Right cardiac atrium (tissue), 5 donors: ENCODE data around the gene MYCT1. TPM values are rescaled to one million over a fixed set of nuclear protein-coding genes. Genes with fewer than 3 reads are reported as not detected.
A peak's percentile ranks its signal among the peaks of the same experiment; 100 is the strongest.

ENCODE experiments used
- ATAC-seq, 2 donors: fragments of 200-7000 bp; cut with Tn5 transposase; one replicate each; pipeline versions ENCODE4 v1.8.0 to v1.9.1; 2020; ENCODE audit warnings: moderate library complexity in 2 of 2, mild to moderate bottlenecking in 1 of 2
- DNase-seq, 3 donors: peaks; one replicate each; pipeline ENCODE4 v3.0.0-alpha.2; 2020
- H3K27ac ChIP-seq: one replicate; pipeline ENCODE4 v1.5.1; 2013; ENCODE audit warnings: mild to moderate bottlenecking, low read length, control low read depth, moderate library complexity
- H3K27me3 ChIP-seq: one replicate; pipeline ENCODE4 v1.6.1; 2013; ENCODE audit not compliant: control insufficient read depth, insufficient read depth
- H3K4me1 ChIP-seq: one replicate; pipeline ENCODE4 v1.6.1; 2013; ENCODE audit warnings: low read length; ENCODE audit not compliant: control insufficient read depth, insufficient read depth
- H3K4me3 ChIP-seq: one replicate; pipeline ENCODE4 v1.5.1; 2013; ENCODE audit warnings: low read length, control low read depth
- H3K9me3 ChIP-seq: one replicate; pipeline ENCODE4 v1.6.1; 2013; ENCODE audit warnings: low read length; ENCODE audit not compliant: control insufficient read depth
- WGBS: extraction: QIAGEN DNeasy Blood & Tissue Kit; methylation state at CpG from one replicate; pipeline ENCODE4 v1.1.7; 2013; 5-methylcytosine and 5-hydroxymethylcytosine counted together
- intact Hi-C, 4 donors: fragments of 100-400 bp; cut with DNase I; formaldehyde crosslinking; loops; one replicate each; pipeline versions ENCODE4 v1.11.0 to v1.14.0; 2022 to 2023
- polyA plus RNA-seq: library from polyadenylated mRNA; stranded (reverse); fragments of 200-250 nt; gene quantifications from one replicate; pipeline ENCODE4 v1.2.3, GENCODE V29; 2013
- total RNA-seq, 4 donors: library from RNA; stranded (reverse); fragmentation: NEBNext Ultra II Directional; extraction: Animal tissue kit (Norgen Biotek cat#: 25700); gene quantifications; one replicate each; pipeline ENCODE4 v1.2.1, GENCODE V29; 2021
- donor health status: healthy with polysubstance abuse.
- donor health status: DM: no; HTN: yes; CAD: no.
- donor health status: DM: no; HTN: no; CAD: no.
- donor health status: DM: no; HTN: yes; CAD: no; lungs with severe emphysema.
- donor health status: DM: yes; HTN: yes; CAD: no.

Gene MYCT1
- total and polyA plus RNA-seq, 5 donors = 7.0 to 13.6 (median 10.9) TPM

GRCh38 chr6:152721956-152722355, 24.3 kb downstream of the MYCT1 start:
- Histone ChIP-seq H3K27me3 (no peaks in the 10 kb centered on the region), H3K27ac (no peak overlapping the region), H3K9me3 (no peaks in the 10 kb centered on the region), H3K4me1 (no peaks in the 10 kb centered on the region), H3K4me3 (no peak overlapping the region)
- intact Hi-C loops = no loop called here
- DNase-seq = no peak
- 73% methylated on average over 4 of the region's 4 CpGs for WGBS
- no peak for ATAC-seq

DNA sequence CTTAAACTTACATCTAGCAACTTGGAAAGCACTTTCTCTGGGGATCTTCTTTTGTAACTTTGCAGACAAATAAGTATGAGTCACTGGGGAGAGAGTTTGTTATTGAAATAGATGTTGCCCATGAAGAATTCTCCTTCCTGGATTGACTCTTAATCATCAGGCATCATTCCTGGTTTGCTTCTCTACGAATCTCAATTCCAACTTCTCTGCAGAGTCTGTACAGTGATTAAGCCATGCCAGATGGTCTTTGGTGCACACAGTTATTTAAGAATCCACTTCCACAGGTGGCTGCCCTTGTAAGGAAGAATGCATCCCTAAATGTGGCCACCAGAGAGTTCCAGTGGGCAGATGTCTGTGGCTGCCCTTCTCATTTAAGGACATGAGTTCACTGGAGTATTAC, 25.7 kb downstream of the MYCT1 start:
- no peak for DNase-seq
- intact Hi-C loops = no loop called here
- Histone ChIP-seq H3K4me3 (no peak overlapping the region), H3K9me3 (no peaks in the 10 kb centered on the region), H3K27ac (no peak overlapping the region), H3K4me1 (no peaks in the 10 kb centered on the region), H3K27me3 (no peaks in the 10 kb centered on the region)
- ATAC-seq = no peak
- WGBS = 57% methylated on average over 1 of the region's 1 CpG

DNA sequence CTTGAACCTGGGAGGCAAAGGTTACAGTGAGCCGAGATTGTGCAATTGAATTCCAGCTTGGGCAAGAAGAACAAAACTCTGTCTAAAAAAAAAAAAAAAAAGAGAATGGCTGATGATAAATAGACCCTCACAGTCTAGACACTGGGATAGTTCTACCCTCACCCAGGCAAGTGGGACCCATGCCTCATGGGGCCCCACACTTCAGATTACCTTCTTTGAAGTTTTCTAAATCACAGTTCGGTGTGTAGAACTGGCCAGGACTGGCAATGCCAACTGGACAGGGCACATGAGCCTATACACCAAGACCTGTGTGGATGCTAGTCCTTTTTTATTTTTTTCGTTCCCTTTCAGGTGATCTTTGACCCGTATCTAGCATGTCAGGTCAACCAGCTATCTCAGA, 28.6 kb downstream of the MYCT1 start:
- H3K4me3 ChIP-seq = no peak overlapping the region
- ATAC-seq (no peak), DNase-seq (no peak)
- WGBS = 61% methylated on average over 4 of the region's 4 CpGs
- no peak overlapping the region for H3K27ac ChIP-seq
- H3K9me3 ChIP-seq = no peaks in the 10 kb centered on the region
- intact Hi-C loops = no loop called here
- no peaks in the 10 kb centered on the region for H3K27me3 ChIP-seq
- H3K4me1 ChIP-seq = no peaks in the 10 kb centered on the region

- no peak for ATAC-seq
- 91% methylated on average over 3 of the region's 3 CpGs for WGBS
- H3K27me3 ChIP-seq = no peaks in the 10 kb centered on the region
- no peak overlapping the region for H3K4me3 ChIP-seq
- no peaks in the 10 kb centered on the region for H3K4me1 ChIP-seq
- H3K27ac ChIP-seq = no peak overlapping the region
- intact Hi-C loops = no loop called here
- no peaks in the 10 kb centered on the region for H3K9me3 ChIP-seq
- peak in 1 of 3 donors; percentile 37 for DNase-seq
These were observed 29.8 kb downstream of the MYCT1 start for GRCh38 chr6:152727507-152727906.

DNA sequence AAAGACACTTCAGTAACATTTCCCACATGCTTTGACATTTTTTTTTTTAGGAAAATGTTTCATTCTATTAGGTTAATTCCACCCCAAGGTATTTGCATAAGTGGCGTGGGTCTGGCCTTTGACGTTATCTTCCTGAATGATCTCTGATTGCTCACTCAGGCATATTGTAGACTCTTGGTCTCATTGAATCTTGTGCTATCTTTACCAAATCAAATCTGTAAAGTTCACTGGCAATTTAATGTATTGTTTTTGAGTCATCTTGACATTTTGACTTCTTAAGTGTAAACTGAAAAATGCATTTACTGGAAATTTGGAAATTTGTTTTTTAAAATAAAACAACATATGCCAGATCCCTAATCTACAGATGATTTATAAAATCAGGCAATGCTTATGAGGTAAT, 36.9 kb downstream of the MYCT1 start:
- WGBS = 89% methylated on average over 2 of the region's 2 CpGs
- Histone ChIP-seq H3K4me1 (no peaks in the 10 kb centered on the region), H3K4me3 (no peak overlapping the region), H3K27me3 (no peaks in the 10 kb centered on the region), H3K27ac (no peak overlapping the region), H3K9me3 (no peaks in the 10 kb centered on the region)
- intact Hi-C loops = no loop called here
- ATAC-seq (no peak), DNase-seq (no peak)

GRCh38 chr6:152736687-152737273, 39.1 kb downstream of the MYCT1 start:
- no peak for DNase-seq
- WGBS = 68% methylated on average over 2 of the region's 2 CpGs
- no peaks in the 10 kb centered on the region for H3K27me3 ChIP-seq
- no peaks in the 10 kb centered on the region for H3K4me1 ChIP-seq
- no peaks in the 10 kb centered on the region for H3K9me3 ChIP-seq
- no peak for ATAC-seq
- H3K27ac ChIP-seq = no peak overlapping the region
- intact Hi-C loops = no loop called here
- no peak overlapping the region for H3K4me3 ChIP-seq

DNA sequence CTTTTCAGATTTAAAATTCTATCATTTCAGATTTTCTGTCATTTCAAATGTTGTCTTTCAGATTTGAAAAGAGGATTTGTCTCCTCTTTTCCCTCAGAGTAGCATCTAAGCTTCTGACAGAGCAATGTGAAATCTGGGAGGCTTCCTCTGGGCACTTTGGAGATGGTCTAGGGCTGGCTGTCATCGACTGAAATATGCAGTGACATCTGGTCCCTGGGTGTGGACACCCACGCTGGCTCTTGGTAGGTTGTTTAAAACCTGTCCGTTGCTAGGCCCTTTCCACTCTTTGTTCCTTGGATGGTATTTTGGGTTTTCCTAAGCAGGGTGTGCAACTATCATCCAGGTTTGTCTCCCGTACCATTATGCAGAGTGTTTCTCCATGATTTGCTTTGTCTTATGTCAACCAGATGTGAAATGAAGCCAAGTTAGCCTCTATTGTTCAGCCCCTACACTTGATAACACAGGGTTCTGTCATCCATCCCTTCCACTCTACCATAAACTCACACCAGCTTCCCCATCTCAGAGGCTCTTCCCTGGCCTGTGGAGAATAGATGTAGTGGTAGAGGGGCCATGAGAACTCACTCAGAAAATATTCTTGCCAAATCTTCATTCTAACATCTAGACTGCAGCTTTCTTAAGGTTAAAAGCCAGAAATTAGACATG, 47.9 kb downstream of the MYCT1 start:
- no peak overlapping the region for H3K27ac ChIP-seq
- intact Hi-C loops = no loop called here
- no peak for ATAC-seq
- H3K9me3 ChIP-seq = no peaks in the 10 kb centered on the region
- H3K4me1 ChIP-seq = no peaks in the 10 kb centered on the region
- no peaks in the 10 kb centered on the region for H3K27me3 ChIP-seq
- DNase-seq = no peak
- H3K4me3 ChIP-seq = no peak overlapping the region
- WGBS = 67% methylated on average over 4 of the region's 4 CpGs

DNA sequence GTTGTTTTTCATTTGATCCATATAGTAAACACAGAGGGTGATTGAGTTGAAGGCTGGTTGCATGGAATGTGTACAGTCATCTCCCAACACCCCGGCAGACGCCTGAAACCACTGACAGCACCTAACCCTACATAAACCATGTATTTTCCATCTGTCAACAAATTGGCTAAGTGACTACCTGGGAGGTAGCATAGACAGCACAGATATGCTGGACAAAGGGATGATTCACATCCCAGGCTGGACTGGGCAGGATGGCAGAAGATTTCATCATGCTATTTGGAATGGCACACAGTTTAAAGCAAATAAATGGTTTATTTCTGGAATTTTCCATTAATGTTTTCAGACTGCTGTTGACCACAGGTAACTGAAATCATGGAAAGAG, 48.5 kb downstream of the MYCT1 start:
- DNase-seq (no peak), ATAC-seq (no peak)
- Histone ChIP-seq H3K27ac (no peak overlapping the region), H3K4me3 (no peak overlapping the region), H3K9me3 (no peaks in the 10 kb centered on the region), H3K27me3 (no peaks in the 10 kb centered on the region), H3K4me1 (no peaks in the 10 kb centered on the region)
- intact Hi-C loops = no loop called here
- WGBS = 62% methylated on average over 2 of the region's 2 CpGs

- H3K4me1 ChIP-seq = no peaks in the 10 kb centered on the region
- no peaks in the 10 kb centered on the region for H3K9me3 ChIP-seq
- no peak for DNase-seq
- H3K27ac ChIP-seq = no peak overlapping the region
- intact Hi-C loops = no loop called here
- no peak overlapping the region for H3K4me3 ChIP-seq
- no peak for ATAC-seq
- no peaks in the 10 kb centered on the region for H3K27me3 ChIP-seq
- 45% methylated on average over 1 of the region's 1 CpG for WGBS
These were observed 51.1 kb downstream of the MYCT1 start for GRCh38 chr6:152748843-152749242.

DNA sequence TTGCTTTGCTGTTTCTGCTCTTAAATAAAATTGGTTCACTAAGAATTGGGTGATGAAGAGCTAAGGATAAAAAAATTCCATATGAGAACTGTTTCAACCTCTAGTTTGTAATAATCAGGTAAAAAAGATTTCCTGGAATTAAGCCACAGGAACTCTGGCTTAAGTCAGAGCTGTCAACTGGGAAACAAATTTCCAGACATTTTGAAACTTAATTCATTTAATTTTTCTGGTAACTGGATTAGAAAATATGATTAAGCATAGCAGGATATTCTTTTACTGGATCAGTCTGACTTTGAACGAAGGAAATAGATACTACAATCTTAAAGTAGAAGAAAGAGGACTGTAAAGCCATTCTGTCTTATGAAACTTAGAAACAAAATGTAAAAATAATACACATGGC, 51.6 kb downstream of the MYCT1 start:
- DNase-seq = no peak

DNA sequence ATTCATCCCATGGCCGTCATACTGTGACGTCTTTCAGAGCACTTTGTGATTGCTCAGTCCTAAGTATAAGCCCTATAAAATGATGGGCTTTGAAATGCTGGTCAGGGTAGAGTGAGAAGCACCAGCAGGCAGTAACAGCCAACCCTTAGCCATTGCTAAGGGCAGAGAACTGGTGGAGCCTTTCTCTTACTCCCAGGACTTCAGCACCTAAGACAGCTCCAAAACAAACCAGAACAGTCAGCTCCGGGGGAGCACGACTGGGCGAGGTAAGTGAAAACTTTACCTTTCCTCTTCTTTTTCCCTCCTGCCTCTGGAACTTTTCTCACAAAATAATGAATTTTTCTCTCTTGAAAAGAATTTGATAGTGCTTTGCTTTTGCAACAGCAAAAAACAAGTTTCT, 53.0 kb downstream of the MYCT1 start, which contains the start of gene VIP:
Gene VIP, plus strand, starts transcription at position 104 of the 400 bp plus-strand sequence. CDS start 1,381 bp downstream, outside the sequence.
- intact Hi-C loops = no loop called here
- Histone ChIP-seq H3K4me3 (no peak within 1 kb of the TSS), H3K4me1 (no peaks in the 10 kb centered on the region), H3K27ac (no peak within 1 kb of the TSS), H3K9me3 (no peaks in the 10 kb centered on the region), H3K27me3 (no peaks in the 10 kb centered on the region)
- DNase-seq (no peak), ATAC-seq (no peak)
- 14% methylated on average over 5 of the region's 5 CpGs for WGBS

More for the DNA sequence above, 51.6 kb downstream of the MYCT1 start:
- Histone ChIP-seq H3K27ac (no peak overlapping the region), H3K4me1 (no peaks in the 10 kb centered on the region), H3K9me3 (no peaks in the 10 kb centered on the region), H3K27me3 (no peaks in the 10 kb centered on the region), H3K4me3 (no peak overlapping the region)
- WGBS = 59% methylated on average over 1 of the region's 1 CpG
- intact Hi-C loops = no loop called here
- ATAC-seq = no peak
